Measurements from ENCODE around the gene COL25A1. TPM values are rescaled to one million over a fixed set of nuclear protein-coding genes. Genes with fewer than 3 reads are reported as not detected.

The COL25A1 gene
- total and polyA plus RNA-seq, 2 donors (not counting 3 experiments of a cell fraction or from before 2014, with no cell fraction given) = 0.21 to 3.5 TPM

DNA sequence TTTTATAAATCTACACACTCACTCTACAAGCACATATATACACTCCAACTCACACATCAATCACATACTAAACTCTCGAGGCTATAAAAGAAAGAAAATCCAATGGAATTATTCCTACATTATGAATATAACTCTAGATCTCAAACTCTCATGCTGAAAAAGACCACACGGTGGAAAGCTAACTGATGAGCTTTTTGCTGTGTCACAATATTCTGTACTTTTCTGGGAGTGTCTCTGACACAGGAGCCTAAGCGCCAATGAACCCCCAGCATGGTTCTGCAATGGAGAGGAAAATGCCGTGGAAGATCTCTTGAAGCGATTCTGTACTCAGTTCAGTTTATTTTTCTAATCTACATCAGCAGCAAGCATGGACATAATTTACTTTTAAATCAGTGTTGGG lies 415.4 kb downstream of the COL25A1 start:
- no peak for TF ChIP-seq POLR2AphosphoS5 (IDR thresholded peaks at IDR 0.05; ENCODE audit: insufficient read depth, low read depth, low read length)
- TF ChIP-seq EZH2 (IDR thresholded peaks at IDR 0.05; ENCODE audit: borderline replicate concordance, low read depth, low read length, severe bottlenecking) = no peak
- TF ChIP-seq MYC (IDR thresholded peaks at IDR 0.05; ENCODE audit: low read depth, low read length) = no peak
- TF ChIP-seq, protein P1, sequence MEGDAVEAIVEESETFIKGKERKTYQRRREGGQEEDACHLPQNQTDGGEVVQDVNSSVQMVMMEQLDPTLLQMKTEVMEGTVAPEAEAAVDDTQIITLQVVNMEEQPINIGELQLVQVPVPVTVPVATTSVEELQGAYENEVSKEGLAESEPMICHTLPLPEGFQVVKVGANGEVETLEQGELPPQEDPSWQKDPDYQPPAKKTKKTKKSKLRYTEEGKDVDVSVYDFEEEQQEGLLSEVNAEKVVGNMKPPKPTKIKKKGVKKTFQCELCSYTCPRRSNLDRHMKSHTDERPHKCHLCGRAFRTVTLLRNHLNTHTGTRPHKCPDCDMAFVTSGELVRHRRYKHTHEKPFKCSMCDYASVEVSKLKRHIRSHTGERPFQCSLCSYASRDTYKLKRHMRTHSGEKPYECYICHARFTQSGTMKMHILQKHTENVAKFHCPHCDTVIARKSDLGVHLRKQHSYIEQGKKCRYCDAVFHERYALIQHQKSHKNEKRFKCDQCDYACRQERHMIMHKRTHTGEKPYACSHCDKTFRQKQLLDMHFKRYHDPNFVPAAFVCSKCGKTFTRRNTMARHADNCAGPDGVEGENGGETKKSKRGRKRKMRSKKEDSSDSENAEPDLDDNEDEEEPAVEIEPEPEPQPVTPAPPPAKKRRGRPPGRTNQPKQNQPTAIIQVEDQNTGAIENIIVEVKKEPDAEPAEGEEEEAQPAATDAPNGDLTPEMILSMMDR (IDR thresholded peaks at IDR 0.05; ENCODE audit: extremely low read depth in 1 of 2, insufficient read depth in 1 of 2, low read depth in 1 of 2, low read length in 2 of 2) = no peak
- no peak for TF ChIP-seq FOS (IDR thresholded peaks at IDR 0.05; ENCODE audit: borderline replicate concordance, insufficient read depth, low read length)
- no peak for TF ChIP-seq POLR2A (IDR thresholded peaks at IDR 0.05; ENCODE audit: low read depth, low read length)
- no peak for TF ChIP-seq GATA2 (IDR thresholded peaks at IDR 0.05; ENCODE audit: insufficient read depth, insufficient read length, low read depth, low read length)
- no peak for TF ChIP-seq JUN (IDR thresholded peaks at IDR 0.05; ENCODE audit: borderline replicate concordance, insufficient read depth, insufficient read length, low read depth)
- TF ChIP-seq, protein P2, sequence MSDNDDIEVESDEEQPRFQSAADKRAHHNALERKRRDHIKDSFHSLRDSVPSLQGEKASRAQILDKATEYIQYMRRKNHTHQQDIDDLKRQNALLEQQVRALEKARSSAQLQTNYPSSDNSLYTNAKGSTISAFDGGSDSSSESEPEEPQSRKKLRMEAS (IDR thresholded peaks at IDR 0.05; ENCODE audit: insufficient read depth, insufficient read length) = no peak
- Histone ChIP-seq H3K4me3 (replicated peaks in 1 of 3; ENCODE audit: insufficient read depth in 1 of 3, low read depth in 1 of 3, low read length in 3 of 3) (no peak overlapping the region), H3K79me2 (ENCODE audit: control insufficient read depth, insufficient read depth, low read length) (no peaks in the 10 kb centered on the region), H3K27ac (ENCODE audit: insufficient read depth, low read depth, low read length) (no peak overlapping the region), H3K9me3 (replicated peaks; ENCODE audit: control insufficient read depth, insufficient read depth, low read length) (no peaks in the 10 kb centered on the region), H3K4me1 (ENCODE audit: control insufficient read depth, extremely low read depth, insufficient read depth, low read length) (peaks cover 17% of the 10 kb centered on the region), H3K27me3 (ENCODE audit: control insufficient read depth in 2 of 2, insufficient read depth in 2 of 2, low read length in 2 of 2) (no peaks in the 10 kb centered on the region), H3K4me2 (ENCODE audit: insufficient read depth, low read length) (no peak overlapping the region), H4K20me1 (replicated peaks; ENCODE audit: control insufficient read depth, extremely low read depth, insufficient read depth, low read length) (no peaks in the 10 kb centered on the region), H3K9ac (replicated peaks; ENCODE audit: extremely low read depth, insufficient read depth, low read length) (no peak overlapping the region), H2AFZ (ENCODE audit: low read depth, low read length) (no peak overlapping the region), H3K9me1 (replicated peaks; ENCODE audit: control insufficient read depth, extremely low read depth, insufficient read depth, low read length) (no peaks in the 10 kb centered on the region), H3K36me3 (ENCODE audit: control insufficient read depth in 2 of 2, extremely low read depth in 1 of 2, insufficient read depth in 2 of 2, low read length in 2 of 2) (no peaks in the 10 kb centered on the region)
- POLR2A ChIA-PET = no interaction called here
- CTCF ChIA-PET = no interaction called here
- intact Hi-C loops (cut with micrococcal nuclease) = no loop called here
- no TSS peak for BruUV-seq (replicated peaks)
- FAIRE-seq = no peak
- dilution Hi-C loops (cut with MboI; ENCODE audit: extremely low pct_ligation_motif_present, low sequenced_read_pairs) = no loop called here
- no peak for DNase-seq (ENCODE audit: low read depth, low spot score)
